ENCODE data around the gene HTRA3.

Gene HTRA3

DNA sequence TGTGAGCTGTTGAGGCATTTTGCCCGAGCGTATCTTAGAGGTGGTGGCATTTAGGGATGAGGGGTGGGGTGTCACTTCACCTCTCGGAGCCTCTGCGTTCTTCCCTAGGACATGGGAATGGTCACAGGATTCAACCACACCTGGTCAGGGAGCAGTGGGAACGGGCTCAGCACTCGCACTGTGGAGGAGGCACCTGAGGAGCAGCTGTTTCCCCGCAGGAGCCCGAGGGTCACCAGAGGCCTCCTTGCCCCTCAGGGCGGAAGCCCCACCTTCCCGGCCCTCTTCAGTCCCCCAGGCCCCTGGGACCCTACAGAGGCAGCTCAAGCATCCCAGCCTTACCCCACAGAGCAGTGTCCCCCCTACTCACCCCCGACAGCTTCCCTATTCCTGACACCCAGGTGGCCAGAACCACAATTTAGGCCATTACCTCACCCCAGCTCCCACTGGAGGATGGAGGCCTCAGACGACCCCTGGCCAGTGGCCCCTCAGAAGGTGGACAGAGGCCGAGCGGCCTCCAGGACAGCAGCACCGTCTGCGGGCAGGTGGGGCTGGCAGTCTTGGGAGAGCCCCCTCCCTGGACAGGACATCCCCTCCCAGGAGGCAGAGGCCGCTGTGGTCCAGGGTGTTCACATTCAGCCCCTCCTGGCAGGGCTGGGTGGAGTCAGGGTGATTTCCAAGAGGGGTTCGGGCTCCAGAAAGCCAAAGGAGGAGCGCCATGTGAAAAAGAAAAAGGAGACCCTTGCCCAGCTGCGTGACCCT lies 4.2 kb upstream of the HTRA3 start:
- TF ChIP-seq CTCF (IDR thresholded peaks at IDR 0.05; ENCODE audit: extremely low read depth, missing control alignments), result no peak
- DNase-seq (ENCODE audit: low spot score), result no peak

- no peak for TF ChIP-seq CTCF (IDR thresholded peaks at IDR 0.05; ENCODE audit: extremely low read depth, missing control alignments)
- DNase-seq (ENCODE audit: low spot score), result no peak
Measured at GRCh38 chr4:8266088-8266487, 3.5 kb upstream of the HTRA3 start.

GRCh38 chr4:8266508-8266907 lies 3.0 kb upstream of the HTRA3 start:
- TF ChIP-seq CTCF (IDR thresholded peaks at IDR 0.05; ENCODE audit: extremely low read depth, missing control alignments), result no peak
- DNase-seq (ENCODE audit: low spot score), result no peak

- TF ChIP-seq CTCF (IDR thresholded peaks at IDR 0.05; ENCODE audit: extremely low read depth, missing control alignments), result peak; percentile 15
- peak; percentile 81 for DNase-seq (ENCODE audit: low spot score)
Measured at GRCh38 chr4:8267077-8267476, 2.5 kb upstream of the HTRA3 start.

- TF ChIP-seq CTCF (IDR thresholded peaks at IDR 0.05; ENCODE audit: extremely low read depth, missing control alignments), result no peak
- no peak for DNase-seq (ENCODE audit: low spot score)
Measured at GRCh38 chr4:8268211-8268610, 1.3 kb upstream of the HTRA3 start.

- TF ChIP-seq CTCF (IDR thresholded peaks at IDR 0.05; ENCODE audit: extremely low read depth, missing control alignments), result no peak
Measured at GRCh38 chr4:8268901-8269534, 536 bp upstream of the HTRA3 start.

DNA sequence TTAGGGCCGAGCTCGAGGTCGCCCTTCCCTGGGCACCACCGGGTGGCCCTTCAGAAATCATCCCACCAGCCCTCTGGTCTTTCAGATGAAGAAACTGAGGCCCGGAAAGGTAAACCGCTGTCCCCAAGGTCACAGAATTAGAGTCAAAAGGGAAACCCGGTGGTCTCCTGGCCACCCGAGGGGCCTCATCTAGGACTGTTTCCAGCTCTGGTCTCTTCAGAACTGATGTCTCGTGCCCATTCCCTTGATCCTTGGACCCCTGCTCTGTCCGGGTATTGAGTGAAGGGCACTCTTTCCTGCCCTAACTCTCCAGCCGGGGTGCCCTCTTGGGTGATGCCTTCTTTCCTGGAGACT lies 841 bp downstream of the HTRA3 start:
- no peak for DNase-seq (ENCODE audit: low spot score)
- no peak for TF ChIP-seq CTCF (IDR thresholded peaks at IDR 0.05; ENCODE audit: extremely low read depth, missing control alignments)

More at GRCh38 chr4:8268901-8269534, 536 bp upstream of the HTRA3 start:
- no peak for DNase-seq (ENCODE audit: low spot score)

Measured in GM20000 (cell line).